ENCODE data around the gene SLC35A5.

- no peak for TF ChIP-seq CTCF (IDR thresholded peaks at IDR 0.05)
- TF ChIP-seq POLR2A (IDR thresholded peaks at IDR 0.05) = no peak
- TF ChIP-seq POLR2AphosphoS5 (IDR thresholded peaks at IDR 0.05) = no peak
- TF ChIP-seq EP300 (IDR thresholded peaks at IDR 0.05; ENCODE audit: low read depth) = no peak
Measured at GRCh38 chr3:112611752-112612515, 50.1 kb downstream of the SLC35A5 start.
